HG02759 (cell line): ENCODE results near the gene CIDEA.
"Not testable (repeated sequence)": the region's sequence is repeated elsewhere in the genome, so short reads cannot be mapped to it uniquely, and the experiment has no call there.

Experiments used
- ATAC-seq: cut with Tn5 transposase; IDR thresholded peaks from one replicate; pipeline ENCODE4 v1.9.1; 2021; ENCODE audit warnings: mild to moderate bottlenecking, moderate library complexity; ENCODE audit not compliant: unreplicated experiment

The CIDEA gene

GRCh38 chr18:12254136-12254819 lies at the start of gene CIDEA:
TSS of gene CIDEA (plus strand) at chr18:12254361. CDS start at chr18:12254384, 23 bp downstream.
- ATAC-seq = no peak

DNA sequence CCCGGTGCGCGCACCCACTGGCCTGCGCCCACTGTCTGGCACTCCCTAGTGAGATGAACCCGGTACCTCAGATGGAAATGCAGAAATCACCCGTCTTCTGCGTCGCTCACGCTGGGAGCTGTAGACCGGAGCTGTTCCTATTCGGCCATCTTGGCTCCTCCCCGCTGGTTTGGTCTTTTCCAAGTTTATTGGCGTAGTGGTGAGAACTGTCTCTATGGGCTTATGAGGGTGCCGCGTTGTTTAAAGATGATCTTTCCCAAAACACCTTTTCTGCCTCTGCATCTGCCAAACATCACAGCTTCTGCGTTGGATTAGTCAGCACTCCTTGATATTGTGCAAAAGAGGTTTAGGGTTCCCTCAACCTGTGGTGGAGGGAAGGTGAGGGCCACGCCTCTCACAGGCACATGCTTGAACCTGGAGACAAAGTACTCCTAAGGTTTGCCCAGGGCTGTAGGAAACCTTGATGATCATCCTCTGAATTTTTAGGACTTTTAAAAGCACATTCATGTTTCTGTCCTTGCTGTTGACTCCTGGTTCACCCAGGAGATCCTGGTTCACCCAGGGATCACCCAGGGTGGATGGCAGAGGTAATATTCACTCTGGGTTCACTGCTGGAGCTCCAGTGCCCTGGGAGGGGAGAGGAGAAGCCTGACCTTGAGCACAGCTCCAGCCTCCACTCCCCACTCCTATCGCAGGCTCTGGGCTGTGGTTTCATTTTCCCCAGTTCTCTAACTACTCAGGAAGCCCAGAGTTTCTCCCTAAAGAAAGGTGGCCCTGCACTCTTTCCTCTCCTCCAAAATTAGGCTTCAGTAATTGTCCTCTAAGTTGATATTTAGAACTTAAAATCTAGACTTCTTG lies 45.6 kb upstream of the CIDEA start:
- ATAC-seq = not testable (repeated sequence)

DNA sequence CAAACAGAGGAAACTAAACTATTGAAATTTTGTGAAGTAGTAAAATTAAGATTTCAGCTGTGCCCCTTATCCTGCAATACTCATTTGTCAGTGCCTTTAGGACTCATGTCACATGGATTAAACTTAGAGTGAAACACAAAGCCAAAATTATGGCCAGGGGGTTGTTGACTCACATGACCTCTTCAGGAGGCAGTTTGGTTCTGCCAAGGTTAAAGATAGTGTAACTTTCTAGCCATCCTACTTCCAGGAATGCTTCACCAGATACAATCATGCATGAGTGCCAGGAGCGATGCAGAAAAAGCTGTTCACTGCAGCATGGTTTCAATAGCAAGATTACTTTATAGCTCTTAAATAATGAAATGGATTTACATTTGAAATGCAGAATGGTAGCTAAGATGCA lies 41.9 kb upstream of the CIDEA start:
- ATAC-seq = not testable (repeated sequence)

DNA sequence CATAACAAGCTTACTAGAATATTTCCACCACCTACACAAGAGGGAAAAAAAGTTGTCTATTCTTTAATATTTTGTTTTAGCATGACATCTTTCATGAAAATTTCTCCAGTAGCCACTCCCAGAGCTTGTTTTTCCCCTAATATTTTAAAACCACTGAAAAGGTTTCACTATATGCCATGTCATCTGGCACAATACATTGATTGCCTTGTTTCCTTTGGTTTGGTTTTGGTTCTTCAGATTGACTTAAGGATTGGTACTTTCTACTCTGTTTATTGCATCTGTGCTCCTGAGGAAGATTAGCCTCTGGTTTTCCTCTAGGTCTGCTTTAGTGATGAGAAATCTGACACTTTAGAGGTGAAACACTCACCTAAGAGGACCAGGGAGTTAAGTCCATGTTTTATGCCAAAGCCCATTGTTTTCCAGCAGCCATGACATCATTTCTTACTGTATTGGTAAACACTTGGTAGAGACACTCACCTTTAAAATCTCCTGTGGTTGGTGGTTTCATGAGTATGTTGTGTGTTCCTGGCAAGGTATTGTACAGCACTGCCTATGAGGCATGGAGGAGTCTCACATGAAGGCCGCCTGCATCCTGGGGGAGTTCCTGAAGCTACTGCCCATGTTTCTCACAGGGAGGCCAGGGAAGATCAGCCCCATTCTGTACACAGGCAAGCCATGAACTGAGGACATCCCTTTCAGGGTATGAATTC lies 39.7 kb upstream of the CIDEA start:
- ATAC-seq = not testable (repeated sequence)

DNA sequence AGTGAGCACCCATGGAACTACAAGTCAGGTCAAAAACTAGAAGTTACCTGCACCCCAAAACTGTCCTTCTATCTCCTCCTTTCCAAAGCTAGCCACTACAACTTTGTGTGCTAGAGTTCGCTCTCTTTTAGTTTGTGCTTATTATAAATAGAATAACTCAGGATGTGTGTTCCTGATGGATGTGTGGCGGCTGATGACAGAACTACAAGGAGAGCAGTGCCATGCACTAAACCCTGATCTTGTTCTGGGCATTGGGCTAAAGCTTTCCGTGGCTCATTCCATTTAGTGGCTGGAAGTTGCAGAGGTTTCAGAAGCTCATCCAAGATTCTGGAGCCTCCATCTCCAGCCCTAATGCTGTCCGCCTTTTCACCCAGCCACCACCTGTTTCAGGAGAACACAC lies 37.7 kb upstream of the CIDEA start:
- ATAC-seq = not testable (repeated sequence)

DNA sequence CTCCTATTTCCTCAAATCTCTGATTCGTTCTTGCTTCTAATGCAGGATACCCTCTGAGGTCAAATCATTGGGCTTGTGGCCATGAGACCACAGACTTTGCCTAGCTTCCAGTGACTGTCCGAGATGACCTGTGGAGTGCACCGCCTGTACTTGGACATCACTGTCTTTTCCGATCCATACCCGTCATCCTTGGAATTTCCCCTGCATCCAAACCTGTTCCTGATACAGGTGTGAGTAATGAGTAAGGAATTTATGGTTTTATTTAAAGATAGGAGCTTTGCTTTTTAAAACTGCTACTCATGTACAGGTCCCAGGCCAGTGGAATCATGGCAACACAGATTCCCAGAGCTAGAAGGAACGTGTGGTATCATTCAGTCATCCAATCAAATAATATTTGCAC lies 35.6 kb upstream of the CIDEA start:
- ATAC-seq = not testable (repeated sequence)

DNA sequence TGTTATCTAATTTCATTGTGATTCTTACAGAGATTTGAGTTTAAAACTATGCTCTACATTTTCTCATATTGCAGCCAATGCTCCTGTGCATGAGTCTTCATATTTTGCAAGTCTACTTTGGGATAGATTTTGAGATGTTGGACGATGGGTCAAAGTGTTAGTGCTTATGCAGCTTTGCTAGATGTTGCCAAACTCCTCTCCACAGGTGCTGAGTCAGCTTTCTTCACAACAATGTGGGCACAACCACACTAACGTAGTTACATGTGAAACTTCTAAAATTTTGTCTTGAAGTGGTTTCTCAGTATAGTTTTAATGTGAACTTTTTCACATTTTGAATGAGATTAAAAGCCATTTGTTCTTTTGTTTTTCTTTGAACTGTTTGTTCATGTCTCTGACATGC lies 32.1 kb upstream of the CIDEA start:
- not testable (repeated sequence) for ATAC-seq

DNA sequence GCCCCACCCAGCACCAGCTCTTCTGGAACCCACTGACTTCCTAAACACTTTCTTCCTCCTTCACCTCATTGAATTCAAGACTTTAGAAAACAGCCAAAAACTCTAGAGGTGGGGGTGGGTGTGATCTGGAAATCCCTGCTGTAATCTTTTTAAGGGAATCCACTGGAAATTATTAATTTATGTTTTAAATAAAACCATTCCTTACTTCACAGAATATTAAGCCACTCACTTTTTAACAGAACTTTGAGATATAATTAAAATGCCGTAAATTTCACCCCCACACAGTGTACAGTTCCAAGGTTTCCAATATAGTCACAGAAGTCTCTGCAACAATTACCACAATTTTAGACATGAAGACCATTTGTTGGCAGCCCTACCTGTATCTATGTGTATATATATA lies 30.8 kb upstream of the CIDEA start:
- ATAC-seq = not testable (repeated sequence)

- ATAC-seq = not testable (repeated sequence)
Measured at GRCh38 chr18:12226807-12227206, 27.4 kb upstream of the CIDEA start.

DNA sequence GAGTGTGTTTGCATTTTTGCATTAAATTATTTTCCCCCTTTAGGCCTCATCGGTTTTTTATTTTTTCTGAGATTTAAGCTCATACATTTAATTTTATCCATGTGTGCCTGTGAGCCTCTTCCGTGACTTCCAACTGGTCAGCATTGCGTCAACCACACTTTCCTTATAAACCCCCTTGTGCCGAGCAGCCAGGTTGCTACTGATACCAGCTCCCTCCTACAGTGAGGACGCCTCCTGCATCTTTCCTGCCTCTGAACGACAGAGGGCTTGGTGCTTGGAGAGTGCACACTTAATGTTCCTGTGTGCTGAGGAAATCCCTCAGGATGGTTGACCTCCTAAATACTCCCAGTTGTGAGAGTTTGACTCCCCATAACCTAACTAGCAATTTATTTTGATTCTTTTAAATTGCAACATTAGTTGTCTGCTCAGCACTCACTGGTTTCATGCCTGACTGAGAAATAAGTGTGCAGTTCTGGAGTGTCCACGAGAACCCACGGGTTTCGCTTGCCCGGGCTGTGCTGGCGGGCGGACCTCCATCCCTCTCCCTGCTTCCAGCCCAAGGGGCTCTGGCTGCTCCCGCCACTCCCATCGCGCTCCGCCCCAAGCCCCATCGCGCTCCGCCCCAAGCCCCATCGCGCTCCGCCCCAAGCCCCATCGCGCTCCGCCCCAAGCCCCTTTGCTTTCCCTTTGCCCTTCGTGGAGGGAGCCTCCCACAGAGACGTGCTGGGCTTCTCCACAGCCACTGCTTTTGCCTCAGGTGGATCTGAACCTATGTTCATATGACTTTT lies 26.6 kb upstream of the CIDEA start:
- ATAC-seq = not testable (repeated sequence)

DNA sequence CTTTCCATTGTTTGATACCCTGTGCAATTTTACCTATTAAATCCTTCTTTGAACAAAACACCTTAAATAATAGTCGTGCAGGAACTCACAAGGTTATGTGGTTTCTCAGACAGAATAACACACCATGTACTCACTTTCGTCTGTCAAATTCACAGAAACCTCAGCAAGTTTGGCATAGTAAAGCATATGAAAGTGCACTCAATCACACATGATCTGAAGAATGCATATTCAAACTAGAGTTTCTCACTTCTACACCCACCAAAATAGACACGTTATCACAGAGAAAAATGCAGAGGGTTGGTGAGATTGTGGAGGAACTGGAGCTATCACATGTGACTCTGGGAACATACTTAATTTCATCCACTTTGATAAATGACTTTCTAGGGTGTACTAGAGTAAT lies 25.9 kb upstream of the CIDEA start:
- not testable (repeated sequence) for ATAC-seq

DNA sequence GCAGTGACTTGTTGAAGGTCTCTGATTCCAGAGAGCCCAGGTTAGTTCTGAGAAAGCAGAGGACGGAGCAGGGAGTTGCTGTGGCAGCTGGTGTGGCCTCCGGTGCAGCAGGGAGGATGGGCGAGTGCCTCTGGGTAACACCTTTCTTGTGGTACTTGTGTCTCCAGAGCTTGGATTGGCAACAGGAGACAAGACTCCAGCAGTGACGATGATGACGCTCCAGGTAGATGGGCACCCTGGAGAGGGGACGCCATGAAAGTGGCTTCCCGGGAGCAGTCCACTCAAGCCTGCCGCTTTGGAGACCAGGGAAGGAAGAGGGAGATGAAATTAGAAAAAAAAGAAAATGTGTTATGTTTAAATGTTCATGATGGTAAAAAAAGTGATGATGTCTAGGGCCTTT lies 23.6 kb upstream of the CIDEA start:
- ATAC-seq = not testable (repeated sequence)

DNA sequence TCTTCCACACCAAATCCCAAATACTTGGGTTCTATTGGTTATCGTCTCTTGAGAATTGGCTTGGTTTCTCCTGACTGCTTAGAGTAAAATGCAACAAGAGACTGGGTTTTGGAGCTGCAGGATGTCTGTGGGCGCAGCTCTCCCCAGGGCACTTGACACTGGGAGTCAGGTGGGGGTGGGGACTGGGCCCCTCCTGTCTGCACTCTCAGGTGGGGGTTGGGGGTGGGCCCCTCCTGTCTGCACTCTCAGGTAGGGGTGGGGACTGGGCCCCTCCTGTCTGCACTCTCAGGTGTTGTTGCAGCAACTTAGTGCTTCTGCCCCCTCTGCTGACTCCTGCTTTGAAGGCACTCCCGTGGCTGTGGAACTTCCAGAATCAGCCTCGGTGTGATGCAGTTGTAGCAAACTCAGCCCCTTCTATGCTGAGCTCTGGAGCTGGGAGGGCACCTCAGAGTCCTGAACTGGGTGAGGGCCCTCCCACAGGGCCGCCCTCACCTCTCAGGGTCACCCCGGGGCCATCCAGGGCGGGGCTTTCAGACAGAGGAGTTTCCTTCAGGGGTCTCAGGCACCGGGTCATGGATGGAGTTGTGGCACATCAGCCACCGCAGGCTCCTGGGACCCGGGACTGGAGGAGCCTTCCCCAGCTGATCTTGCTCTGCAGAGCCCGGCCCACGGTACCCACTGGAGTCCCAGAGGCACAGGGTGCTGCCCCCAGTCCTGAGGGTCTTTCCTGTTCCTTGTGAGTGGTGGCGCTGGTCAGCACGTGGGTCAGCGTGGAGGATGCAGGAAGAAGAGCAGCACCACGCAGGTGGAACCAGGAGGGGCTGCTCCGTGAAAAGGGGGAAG lies 22.9 kb upstream of the CIDEA start:
- ATAC-seq = no peak

DNA sequence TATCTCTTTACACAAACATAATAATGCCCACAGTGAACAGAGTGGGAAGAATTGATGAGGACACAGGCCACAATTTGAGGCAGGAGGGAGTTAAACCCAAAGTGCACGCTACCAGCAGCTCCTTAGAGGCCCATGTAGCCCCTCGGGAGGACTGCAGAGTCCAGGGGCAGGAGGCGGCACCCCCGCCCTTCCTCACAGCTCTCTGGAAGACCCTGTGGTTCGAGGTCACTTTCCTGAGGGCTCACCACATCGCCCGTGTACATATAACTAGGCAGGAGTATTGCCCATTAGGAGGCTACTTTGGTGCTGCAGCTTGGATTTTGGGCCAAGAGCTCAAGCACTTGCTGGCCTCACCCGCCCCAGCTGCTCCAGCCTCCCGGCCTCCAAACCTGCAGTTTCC lies 22.2 kb upstream of the CIDEA start:
- no peak for ATAC-seq

- no peak for ATAC-seq
Measured at GRCh38 chr18:12233378-12233777, 20.8 kb upstream of the CIDEA start.

GRCh38 chr18:12234451-12235190 lies 19.5 kb upstream of the CIDEA start:
- ATAC-seq = no peak

- no peak for ATAC-seq
Measured at GRCh38 chr18:12236141-12236540, 18.0 kb upstream of the CIDEA start.

DNA sequence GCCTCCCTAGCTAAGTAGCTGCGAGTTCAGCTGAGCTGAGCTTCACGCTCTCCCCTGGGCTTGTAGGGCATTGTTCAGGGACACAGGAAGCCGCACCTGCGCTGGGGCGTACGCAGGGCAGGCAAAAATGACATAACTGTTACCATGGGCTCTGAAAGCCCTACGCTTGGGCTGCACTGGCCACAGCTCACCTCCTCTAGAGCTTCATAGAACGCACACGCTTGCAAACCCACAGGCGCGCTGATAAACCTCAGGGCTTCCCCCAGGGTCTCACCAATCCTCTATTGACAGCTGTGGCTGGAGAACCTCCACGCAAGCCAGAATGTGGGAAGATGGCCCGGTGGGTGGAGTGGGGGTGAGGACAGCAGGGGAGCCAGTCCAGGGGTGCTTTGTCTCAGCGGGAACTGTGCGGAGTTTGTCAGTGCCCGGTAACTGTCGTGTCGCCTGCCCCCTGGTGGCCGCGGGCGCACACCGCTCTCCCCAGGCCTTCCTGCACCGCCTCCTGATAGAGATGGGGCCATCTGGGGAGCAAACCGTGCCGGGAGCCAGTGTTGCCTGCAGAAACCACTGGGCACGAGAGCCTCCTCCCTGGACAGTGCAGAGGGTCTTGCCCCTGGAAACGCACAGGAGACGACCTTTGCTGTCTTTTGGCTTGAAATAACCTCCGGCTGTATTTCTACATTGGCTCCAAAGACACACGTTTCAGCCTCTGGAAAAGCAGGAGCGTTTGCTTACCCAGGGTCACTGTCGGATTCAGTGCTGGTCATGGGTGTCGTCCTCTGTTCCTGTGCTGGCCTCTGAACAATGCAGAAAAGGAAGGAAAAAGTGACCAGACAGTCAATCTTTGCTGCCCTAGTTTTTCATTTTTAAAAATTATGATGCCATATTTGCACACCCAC lies 17.0 kb upstream of the CIDEA start:
- peak; percentile 95 for ATAC-seq
